LNCaP clone FGC (cell line): Measurements from ENCODE around the gene IQGAP3.

Experiments
- DNase-seq: peaks from one replicate; pipeline ENCODE4 v3.0.0-alpha.2; 2011; ENCODE audit warnings: low read depth
- H3K4me3 ChIP-seq: 2 replicates; pipeline ENCODE4 v1.5.1; 2011; ENCODE audit warnings: mild to moderate bottlenecking, low read depth, low read length, control low read depth
- TF ChIP-seq, protein P1 (sequence below): IDR thresholded peaks from 2 replicates; pipeline ENCODE4 v1.5.1; 2012; ENCODE audit warnings: mild to moderate bottlenecking; ENCODE audit not compliant: control insufficient read depth, insufficient read depth; ENCODE audit errors: extremely low read depth

The IQGAP3 gene

DNA sequence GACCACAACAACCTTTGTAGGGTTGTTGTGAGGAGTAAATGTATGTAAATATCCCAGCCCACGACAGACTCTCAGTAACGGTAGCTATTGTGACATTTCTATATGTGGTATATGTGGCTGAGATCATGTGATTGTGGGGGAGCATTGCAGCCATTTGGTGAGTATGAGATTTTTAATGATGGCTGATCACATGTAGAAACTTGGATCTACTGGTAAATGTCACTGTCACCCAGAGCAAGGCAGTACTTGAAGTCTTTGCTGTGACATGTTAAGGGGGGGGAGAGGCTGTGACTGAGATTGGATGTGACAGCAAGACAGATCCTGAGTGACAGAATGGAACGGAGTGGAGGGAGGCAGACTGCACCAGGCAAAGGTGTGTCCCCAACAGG, 47.9 kb downstream of the IQGAP3 start:
- no peak for DNase-seq
- TF ChIP-seq, protein P1, sequence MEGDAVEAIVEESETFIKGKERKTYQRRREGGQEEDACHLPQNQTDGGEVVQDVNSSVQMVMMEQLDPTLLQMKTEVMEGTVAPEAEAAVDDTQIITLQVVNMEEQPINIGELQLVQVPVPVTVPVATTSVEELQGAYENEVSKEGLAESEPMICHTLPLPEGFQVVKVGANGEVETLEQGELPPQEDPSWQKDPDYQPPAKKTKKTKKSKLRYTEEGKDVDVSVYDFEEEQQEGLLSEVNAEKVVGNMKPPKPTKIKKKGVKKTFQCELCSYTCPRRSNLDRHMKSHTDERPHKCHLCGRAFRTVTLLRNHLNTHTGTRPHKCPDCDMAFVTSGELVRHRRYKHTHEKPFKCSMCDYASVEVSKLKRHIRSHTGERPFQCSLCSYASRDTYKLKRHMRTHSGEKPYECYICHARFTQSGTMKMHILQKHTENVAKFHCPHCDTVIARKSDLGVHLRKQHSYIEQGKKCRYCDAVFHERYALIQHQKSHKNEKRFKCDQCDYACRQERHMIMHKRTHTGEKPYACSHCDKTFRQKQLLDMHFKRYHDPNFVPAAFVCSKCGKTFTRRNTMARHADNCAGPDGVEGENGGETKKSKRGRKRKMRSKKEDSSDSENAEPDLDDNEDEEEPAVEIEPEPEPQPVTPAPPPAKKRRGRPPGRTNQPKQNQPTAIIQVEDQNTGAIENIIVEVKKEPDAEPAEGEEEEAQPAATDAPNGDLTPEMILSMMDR, result no peak
- no peak overlapping the region for H3K4me3 ChIP-seq

DNA sequence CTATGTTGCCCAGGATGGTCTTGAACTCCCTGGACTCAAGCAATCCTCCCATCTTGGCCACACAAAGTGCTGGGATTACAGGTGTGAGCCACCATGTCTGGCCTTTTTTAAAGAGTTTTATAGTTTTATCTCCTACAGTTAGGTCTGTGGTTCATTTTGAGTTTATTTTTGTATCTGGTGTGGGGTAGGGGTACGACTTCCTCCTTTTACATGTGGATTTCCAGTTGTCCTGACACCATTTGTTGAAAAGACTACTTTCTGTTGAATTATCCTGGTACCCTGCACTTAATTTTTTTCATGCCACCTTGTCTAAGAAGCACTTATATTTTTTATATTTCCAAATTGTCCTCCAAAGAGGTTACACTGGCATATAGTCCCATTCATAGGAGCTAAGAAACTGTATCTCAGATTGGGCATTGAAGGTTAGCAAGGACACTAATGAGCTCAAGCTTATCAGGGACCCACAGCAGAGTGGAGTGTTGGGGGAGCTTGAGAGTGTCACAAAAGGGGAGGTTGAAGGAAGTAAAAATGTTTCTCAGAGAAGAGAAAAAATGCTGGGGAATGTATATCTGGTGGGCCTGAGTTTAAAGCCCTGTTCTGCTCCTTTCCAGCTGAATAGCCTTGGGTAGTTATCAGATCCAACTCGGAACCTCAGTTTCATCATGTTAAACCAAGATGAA, 48.4 kb downstream of the IQGAP3 start:
- TF ChIP-seq, protein P1, result no peak
- no peak for DNase-seq

DNA sequence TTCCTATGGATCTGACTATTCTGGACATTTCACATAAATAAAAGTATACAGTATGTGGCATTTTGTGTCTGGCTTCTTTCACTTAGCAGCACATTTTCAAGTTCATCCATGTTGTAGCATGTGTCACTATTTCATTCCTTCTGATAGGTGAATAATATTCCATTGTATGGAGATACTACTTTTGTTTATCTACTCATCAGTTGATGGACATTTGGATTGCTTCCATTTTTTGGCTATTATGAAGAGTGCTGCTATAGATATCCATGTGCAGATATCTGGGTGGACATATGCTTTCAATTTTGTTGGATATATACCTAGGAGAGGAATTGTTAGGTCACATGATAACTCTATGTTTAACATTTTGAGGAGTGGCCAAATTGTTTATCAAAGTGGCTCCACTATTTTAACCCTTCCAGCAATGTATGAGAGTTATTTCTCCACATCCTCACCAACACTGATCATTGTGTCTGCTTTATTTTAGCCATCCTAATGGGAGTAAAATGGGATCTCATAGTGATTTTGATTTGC, 49.9 kb downstream of the IQGAP3 start:
- no peak overlapping the region for H3K4me3 ChIP-seq
- TF ChIP-seq, protein P1, result no peak

More for the DNA sequence above, 48.4 kb downstream of the IQGAP3 start:
- H3K4me3 ChIP-seq, result no peak overlapping the region

DNA sequence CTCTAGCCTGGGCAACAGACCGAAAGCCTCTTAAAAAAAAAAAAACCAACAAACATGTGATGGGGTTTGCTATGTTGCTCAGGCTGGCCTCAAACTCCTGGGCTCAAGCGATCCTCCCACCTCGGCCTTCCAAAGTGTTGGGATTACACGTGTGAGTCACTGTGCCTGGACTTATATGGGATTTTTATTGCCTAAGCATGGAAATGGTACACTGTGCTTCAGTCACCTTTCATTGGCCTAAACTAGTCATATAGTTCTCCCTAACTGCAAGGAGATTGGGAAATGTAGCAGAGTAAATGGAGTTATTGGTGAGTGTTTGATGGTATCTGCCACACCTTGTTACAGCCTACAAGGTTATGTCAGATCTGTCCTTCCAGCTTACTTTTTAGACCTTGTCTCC, 54.6 kb downstream of the IQGAP3 start:
- no peak overlapping the region for H3K4me3 ChIP-seq
- TF ChIP-seq, protein P1, result no peak
- no peak for DNase-seq

More for the DNA sequence above, 49.9 kb downstream of the IQGAP3 start:
- DNase-seq, result no peak

DNA sequence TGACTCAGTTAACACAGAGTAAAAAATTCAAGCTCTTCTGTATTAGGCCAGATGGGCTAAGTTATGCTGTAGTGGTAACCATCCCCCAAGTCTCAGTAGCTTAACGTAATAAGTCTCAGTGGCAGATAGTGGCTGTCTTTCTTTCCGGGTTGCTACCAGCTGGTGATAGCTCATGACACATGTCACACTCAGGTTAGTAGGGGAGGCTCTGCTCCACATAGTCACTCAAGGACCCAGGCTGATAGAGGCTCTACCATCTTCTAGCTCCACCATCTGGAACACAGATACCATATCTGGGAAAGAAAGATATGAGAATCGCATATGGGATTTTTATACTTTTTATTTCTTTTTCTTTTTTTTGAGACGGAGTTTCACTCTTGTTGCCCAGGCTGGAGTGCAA, 55.5 kb downstream of the IQGAP3 start:
- no peak for DNase-seq
- TF ChIP-seq, protein P1, result no peak

DNA sequence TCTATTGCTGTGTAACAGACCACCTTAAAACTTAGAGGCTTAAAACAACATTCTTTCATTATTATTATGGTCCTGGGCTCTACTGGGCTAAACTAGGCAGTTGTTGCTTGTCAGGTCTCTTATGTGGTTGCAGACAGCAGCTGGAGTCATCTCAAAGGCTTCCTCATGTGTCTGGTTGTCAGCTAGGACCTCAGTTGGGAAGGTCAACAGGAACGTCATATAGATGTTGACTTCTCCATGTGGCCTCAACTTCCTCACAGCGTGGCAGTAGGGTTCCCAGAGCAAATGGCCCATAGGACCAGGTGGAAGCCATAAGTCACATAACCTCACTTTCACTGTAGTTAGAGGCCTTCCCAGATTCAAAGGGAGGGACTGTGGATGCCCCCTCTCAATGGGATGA, 56.4 kb downstream of the IQGAP3 start:
- TF ChIP-seq, protein P1, result no peak
- no peak for DNase-seq
- no peak overlapping the region for H3K4me3 ChIP-seq

More for the DNA sequence above, 55.5 kb downstream of the IQGAP3 start:
- H3K4me3 ChIP-seq, result no peak overlapping the region

DNA sequence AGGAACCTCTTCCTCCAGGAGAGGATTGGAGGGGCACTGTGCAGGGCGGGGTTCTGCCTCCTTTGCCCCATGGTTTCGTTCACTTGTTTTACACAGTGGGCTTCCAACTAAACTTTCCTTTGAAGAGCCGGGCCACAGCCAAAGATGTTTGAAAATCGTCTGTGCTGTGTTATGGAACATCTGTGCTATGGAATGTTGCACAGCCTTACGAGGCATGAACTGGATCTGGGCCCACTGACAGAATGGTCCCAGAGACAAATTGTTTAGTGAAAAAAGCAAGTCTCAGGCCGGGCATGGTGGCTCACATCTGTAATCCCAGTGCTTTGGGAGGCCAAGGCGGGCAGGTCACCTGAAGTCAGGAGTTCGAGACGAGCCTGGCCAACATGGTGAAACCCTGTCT, 59.2 kb downstream of the IQGAP3 start:
- DNase-seq, result no peak
- TF ChIP-seq, protein P1, result no peak

More for the DNA sequence above, 59.2 kb downstream of the IQGAP3 start:
- no peak overlapping the region for H3K4me3 ChIP-seq
